Measurements from ENCODE around the gene ITIH1. TPM values are rescaled to one million over a fixed set of nuclear protein-coding genes. Genes with fewer than 3 reads are reported as not detected.

ITIH1 gene
- total and polyA plus RNA-seq, 2 experiments from 2014 or later: not detected

Small RNA genes lying within 50 kb of the gene (small RNA-seq; reads per million reads assigned to genes)
- not detected for gene AC006254.2 (ENCODE audit: low replicate concordance)
- not detected for gene MUSTN1 (ENCODE audit: low replicate concordance)

Other genes with a start within 250 kb of the ITIH1 start
- 287 and 324 TPM in 2 replicates for gene NT5DC2, start 243.7 kb upstream of the ITIH1 start, total RNA-seq (2014; rRNA removed; shearing (Covaris generic))
- 260 and 269 TPM in 2 replicates for gene NT5DC2, start 243.7 kb upstream of the ITIH1 start, polyA plus RNA-seq (2016; fragmentation: Nextera tagmentation; extraction: Ambion mirVana)
- 1.6 and 2.6 TPM in 2 replicates for gene UQCC5, start 241.0 kb upstream of the ITIH1 start, total RNA-seq (2014; rRNA removed; shearing (Covaris generic))
- gene UQCC5, start 241.0 kb upstream of the ITIH1 start, polyA plus RNA-seq (2016; fragmentation: Nextera tagmentation; extraction: Ambion mirVana): 156 and 157 TPM in 2 replicates
- 72.5 and 80.7 TPM in 2 replicates for gene PBRM1, start 91.7 kb upstream of the ITIH1 start, total RNA-seq (2014; rRNA removed; shearing (Covaris generic))
- 40.8 and 57.5 TPM in 2 replicates for gene PBRM1, start 91.7 kb upstream of the ITIH1 start, polyA plus RNA-seq (2016; fragmentation: Nextera tagmentation; extraction: Ambion mirVana)
- 138 and 169 TPM in 2 replicates for gene GNL3, start 91.6 kb upstream of the ITIH1 start, total RNA-seq (2014; rRNA removed; shearing (Covaris generic))
- 177 and 205 TPM in 2 replicates for gene GNL3, start 91.6 kb upstream of the ITIH1 start, polyA plus RNA-seq (2016; fragmentation: Nextera tagmentation; extraction: Ambion mirVana)
- 40.8 and 50.7 TPM in 2 replicates for gene GLT8D1, start 71.8 kb upstream of the ITIH1 start, total RNA-seq (2014; rRNA removed; shearing (Covaris generic))
- 24.6 and 30.0 TPM in 2 replicates for gene GLT8D1, start 71.8 kb upstream of the ITIH1 start, polyA plus RNA-seq (2016; fragmentation: Nextera tagmentation; extraction: Ambion mirVana)
- 165 and 187 TPM in 2 replicates for gene SPCS1, start 71.5 kb upstream of the ITIH1 start, total RNA-seq (2014; rRNA removed; shearing (Covaris generic))
- 277 and 288 TPM in 2 replicates for gene SPCS1, start 71.5 kb upstream of the ITIH1 start, polyA plus RNA-seq (2016; fragmentation: Nextera tagmentation; extraction: Ambion mirVana)
- gene NEK4, start 6.7 kb upstream of the ITIH1 start, total RNA-seq (2014; rRNA removed; shearing (Covaris generic)): 26.1 and 42.7 TPM in 2 replicates
- gene NEK4, start 6.7 kb upstream of the ITIH1 start, polyA plus RNA-seq (2016; fragmentation: Nextera tagmentation; extraction: Ambion mirVana): 8.6 and 9.0 TPM in 2 replicates
- 0.31 TPM in 1 of 2 replicates, not detected in the other for gene ITIH3, start 17.2 kb downstream of the ITIH1 start, total RNA-seq (2014; rRNA removed; shearing (Covaris generic))
- gene ITIH3, start 17.2 kb downstream of the ITIH1 start, polyA plus RNA-seq (2016; fragmentation: Nextera tagmentation; extraction: Ambion mirVana): not detected in 2 replicates
- 1.4 and 6.4 TPM in 2 replicates for gene ITIH4, start 53.1 kb downstream of the ITIH1 start, total RNA-seq (2014; rRNA removed; shearing (Covaris generic))
- gene ITIH4, start 53.1 kb downstream of the ITIH1 start, polyA plus RNA-seq (2016; fragmentation: Nextera tagmentation; extraction: Ambion mirVana): 0.82 and 0.89 TPM in 2 replicates
- gene MUSTN1, start 57.4 kb downstream of the ITIH1 start, total RNA-seq (2014; rRNA removed; shearing (Covaris generic)): 1.4 TPM in 1 of 2 replicates, not detected in the other
- gene MUSTN1, start 57.4 kb downstream of the ITIH1 start, polyA plus RNA-seq (2016; fragmentation: Nextera tagmentation; extraction: Ambion mirVana): 0.40 and 1.2 TPM in 2 replicates
- gene STIMATE, start 119.9 kb downstream of the ITIH1 start, total RNA-seq (2014; rRNA removed; shearing (Covaris generic)): 23.6 and 24.3 TPM in 2 replicates
- gene STIMATE, start 119.9 kb downstream of the ITIH1 start, polyA plus RNA-seq (2016; fragmentation: Nextera tagmentation; extraction: Ambion mirVana): 11.2 and 13.9 TPM in 2 replicates